MM.1S (cell line): ENCODE data around the gene RNF10.

ENCODE experiments used
- EZH2 ChIP-seq: fragments of 300-600 bp; sonication (generic); optimal IDR thresholded peaks from 2 replicates; pipeline ENCODE3; 2017; ENCODE audit warnings: low read depth, mild to moderate bottlenecking, antibody characterized with exemption, low read length, mixed read lengths
- EZH2phosphoT487 ChIP-seq: fragments of 300-600 bp; sonication (generic); IDR thresholded peaks from 2 replicates; pipeline ENCODE4 v1.6.1; 2018; ENCODE audit warnings: antibody characterized with exemption, low read length
- TF ChIP-seq, protein P1 (sequence below): fragments of 300-600 bp; sonication (generic); IDR thresholded peaks from 2 replicates; pipeline ENCODE4 v1.5.1; 2016; ENCODE audit warnings: antibody characterized with exemption, low read length, mixed read lengths

DNA sequence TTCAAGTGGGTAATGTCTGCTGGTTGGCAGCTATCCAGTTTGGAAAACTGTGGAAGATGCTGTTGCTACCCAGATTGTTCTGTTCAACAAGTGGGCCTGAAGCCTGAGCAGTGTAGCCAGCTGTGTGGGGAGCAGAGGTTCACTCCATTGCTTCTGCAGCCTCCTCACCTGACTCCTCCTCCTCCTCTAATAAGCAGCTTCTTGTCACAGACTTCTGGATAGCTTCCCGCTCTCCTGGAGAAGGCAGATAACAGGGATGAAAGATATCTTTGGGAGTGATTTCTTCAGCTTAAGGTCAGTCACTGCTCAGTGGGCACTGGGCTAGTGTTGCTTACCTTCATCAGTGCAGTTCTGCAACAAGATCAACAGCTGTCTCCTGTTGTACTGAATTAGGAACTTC is 45.0 kb downstream of the RNF10 start:
- TF ChIP-seq EZH2 (no peak), EZH2phosphoT487 (no peak)
- TF ChIP-seq, protein P1, sequence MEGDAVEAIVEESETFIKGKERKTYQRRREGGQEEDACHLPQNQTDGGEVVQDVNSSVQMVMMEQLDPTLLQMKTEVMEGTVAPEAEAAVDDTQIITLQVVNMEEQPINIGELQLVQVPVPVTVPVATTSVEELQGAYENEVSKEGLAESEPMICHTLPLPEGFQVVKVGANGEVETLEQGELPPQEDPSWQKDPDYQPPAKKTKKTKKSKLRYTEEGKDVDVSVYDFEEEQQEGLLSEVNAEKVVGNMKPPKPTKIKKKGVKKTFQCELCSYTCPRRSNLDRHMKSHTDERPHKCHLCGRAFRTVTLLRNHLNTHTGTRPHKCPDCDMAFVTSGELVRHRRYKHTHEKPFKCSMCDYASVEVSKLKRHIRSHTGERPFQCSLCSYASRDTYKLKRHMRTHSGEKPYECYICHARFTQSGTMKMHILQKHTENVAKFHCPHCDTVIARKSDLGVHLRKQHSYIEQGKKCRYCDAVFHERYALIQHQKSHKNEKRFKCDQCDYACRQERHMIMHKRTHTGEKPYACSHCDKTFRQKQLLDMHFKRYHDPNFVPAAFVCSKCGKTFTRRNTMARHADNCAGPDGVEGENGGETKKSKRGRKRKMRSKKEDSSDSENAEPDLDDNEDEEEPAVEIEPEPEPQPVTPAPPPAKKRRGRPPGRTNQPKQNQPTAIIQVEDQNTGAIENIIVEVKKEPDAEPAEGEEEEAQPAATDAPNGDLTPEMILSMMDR, result no peak
